HFFc6 (cell line): ENCODE results near the gene BACH2. TPM values are rescaled to one million over a fixed set of nuclear protein-coding genes. Genes with fewer than 3 reads are reported as not detected.

Experiments used
- DNase-seq: peaks from one replicate; pipeline ENCODE4 v3.0.0-alpha.2; 2018
- H3K27ac Mint-ChIP-seq: 2 replicates; pipeline ENCODE4 v1.8.0; 2020; ENCODE audit warnings: mild to moderate bottlenecking, mixed read lengths
- H3K27me3 Mint-ChIP-seq: 2 replicates; pipeline ENCODE4 v1.8.0; 2021; ENCODE audit warnings: mild to moderate bottlenecking, moderate library complexity, mixed read lengths; ENCODE audit not compliant: insufficient read depth
- H3K36me3 Mint-ChIP-seq: 2 replicates; pipeline ENCODE4 v1.8.0; 2021; ENCODE audit warnings: low read depth, mixed read lengths
- H3K4me1 Mint-ChIP-seq: 2 replicates; pipeline ENCODE4 v1.8.0; 2020; ENCODE audit warnings: low read depth, mixed read lengths
- H3K4me3 Mint-ChIP-seq: 2 replicates; pipeline ENCODE4 v1.8.0; 2020; ENCODE audit warnings: mild to moderate bottlenecking, moderate library complexity, mixed read lengths
- H3K9me3 Mint-ChIP-seq: 2 replicates; pipeline ENCODE4 v1.8.0; 2020; ENCODE audit warnings: mild to moderate bottlenecking, mixed read lengths
- CTCF ChIP-seq: fragments of 200-600 bp; sonication (generic); IDR thresholded peaks from 2 replicates; pipeline ENCODE4 v1.5.0; 2021; ENCODE audit warnings: antibody characterized with exemption, mild to moderate bottlenecking
- total RNA-seq, 6 experiments: library from RNA; stranded (reverse); fragmentation: NEBNext Ultra II Directional; extraction: Animal tissue kit (Norgen Biotek cat#: 25700); gene quantifications; 2 replicates in 1 of 6; 3 replicates in 5 of 6; pipeline ENCODE4 v1.2.3, GENCODE V29; 2021

The BACH2 gene
- total RNA-seq, 6 experiments from 2014 or later, result not detected

DNA sequence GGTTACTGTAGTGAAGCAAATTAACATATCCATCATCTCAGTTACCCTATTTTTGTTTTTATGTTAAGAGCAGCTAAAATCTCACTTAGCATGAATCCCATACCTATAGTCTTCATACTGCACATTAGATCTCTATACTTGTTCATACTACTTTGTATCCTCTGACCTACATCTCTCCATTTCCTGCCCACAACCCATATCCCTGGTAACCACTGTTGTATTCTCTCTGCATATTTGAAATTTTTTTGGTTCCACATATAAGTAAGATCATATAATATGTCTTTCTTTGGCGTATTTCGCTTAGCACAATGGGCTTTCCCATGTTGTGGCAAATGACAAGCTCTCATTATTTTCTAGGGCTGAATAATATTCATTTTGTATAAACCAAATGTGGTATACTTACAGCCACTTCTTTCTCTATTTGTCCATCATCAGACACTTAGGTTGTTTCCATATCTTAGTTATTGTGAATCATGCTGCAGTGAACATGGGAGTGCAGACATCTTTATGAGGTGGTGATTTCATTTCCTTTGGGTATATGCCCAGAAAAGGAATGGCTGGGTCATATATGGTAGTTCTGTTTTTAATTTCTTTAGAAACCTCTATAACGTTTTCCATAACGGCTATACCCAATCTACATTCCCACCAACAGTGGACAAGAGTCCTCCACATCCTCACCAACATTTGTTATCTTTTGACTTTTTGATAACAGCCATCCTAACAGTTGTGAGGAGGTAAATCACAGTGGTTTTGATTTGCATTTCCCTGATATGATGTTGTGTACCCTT, 39.8 kb downstream of the BACH2 start:
- no peaks in the 10 kb centered on the region for H3K36me3 Mint-ChIP-seq
- peaks cover 7% of the 10 kb centered on the region for H3K27me3 Mint-ChIP-seq
- no peaks in the 10 kb centered on the region for H3K9me3 Mint-ChIP-seq
- no peak for TF ChIP-seq CTCF
- peak; percentile 59 for DNase-seq
- H3K4me3 Mint-ChIP-seq, result no peak overlapping the region
- peaks cover 8% of the 10 kb centered on the region for H3K4me1 Mint-ChIP-seq
- no peak overlapping the region for H3K27ac Mint-ChIP-seq

DNA sequence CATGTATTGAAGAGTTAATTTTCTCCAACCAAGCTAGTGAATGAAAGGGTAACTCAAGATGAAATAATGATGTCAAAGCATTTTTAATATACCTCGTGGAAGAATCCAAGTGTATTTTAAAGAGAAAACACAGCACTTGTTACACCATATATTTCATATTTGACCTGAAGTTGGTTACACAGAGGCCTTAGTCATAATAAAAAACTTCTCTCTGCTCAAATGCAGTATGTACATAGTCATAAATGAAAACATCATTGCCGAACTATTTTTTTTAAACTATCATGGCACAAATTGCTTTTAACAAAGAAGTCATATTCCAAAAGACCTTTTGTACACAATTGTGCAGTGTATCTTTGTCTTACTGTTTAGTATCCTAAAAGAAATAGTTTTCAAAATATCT, 43.0 kb downstream of the BACH2 start:
- Mint-ChIP-seq H3K4me1 (peaks cover 8% of the 10 kb centered on the region), H3K27ac (no peak overlapping the region), H3K4me3 (no peak overlapping the region), H3K36me3 (no peaks in the 10 kb centered on the region), H3K9me3 (no peaks in the 10 kb centered on the region), H3K27me3 (peaks cover 5% of the 10 kb centered on the region)
- no peak for DNase-seq
- TF ChIP-seq CTCF, result no peak

GRCh38 chr6:90251295-90251992, 45.2 kb downstream of the BACH2 start:
- no peaks in the 10 kb centered on the region for H3K36me3 Mint-ChIP-seq
- no peak overlapping the region for H3K4me3 Mint-ChIP-seq
- H3K4me1 Mint-ChIP-seq, result no peaks in the 10 kb centered on the region
- no peak for DNase-seq
- TF ChIP-seq CTCF, result no peak
- H3K9me3 Mint-ChIP-seq, result no peaks in the 10 kb centered on the region
- peaks cover 4% of the 10 kb centered on the region; the same call in 1 of the 2 replicates for H3K27me3 Mint-ChIP-seq
- no peak overlapping the region for H3K27ac Mint-ChIP-seq

DNA sequence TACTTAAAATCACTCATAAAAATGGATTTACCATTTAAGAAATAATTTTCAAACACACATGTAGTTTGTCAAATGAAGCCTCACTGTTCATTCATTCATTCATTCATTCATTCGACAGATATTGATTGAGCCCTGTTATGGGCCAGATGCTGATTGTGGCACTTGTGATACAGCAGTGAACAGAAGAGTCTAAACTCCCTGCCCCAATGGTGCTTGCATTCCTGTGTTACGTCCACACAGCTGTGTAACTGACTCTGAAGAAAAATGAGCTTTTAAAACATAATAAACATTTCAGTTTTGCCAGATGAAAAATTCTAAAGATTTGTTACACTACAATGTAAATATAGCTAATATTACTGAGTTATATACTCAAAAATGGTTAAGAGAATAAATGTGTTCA, 46.2 kb downstream of the BACH2 start:
- H3K27ac Mint-ChIP-seq, result no peak overlapping the region
- peaks cover 3% of the 10 kb centered on the region; the same call in 1 of the 2 replicates for H3K27me3 Mint-ChIP-seq
- H3K9me3 Mint-ChIP-seq, result no peaks in the 10 kb centered on the region
- no peaks in the 10 kb centered on the region for H3K4me1 Mint-ChIP-seq
- no peak for TF ChIP-seq CTCF
- no peak for DNase-seq
- no peaks in the 10 kb centered on the region for H3K36me3 Mint-ChIP-seq
- H3K4me3 Mint-ChIP-seq, result no peak overlapping the region

GRCh38 chr6:90249458-90249857, 47.2 kb downstream of the BACH2 start:
- no peak for TF ChIP-seq CTCF
- Mint-ChIP-seq H3K9me3 (no peaks in the 10 kb centered on the region), H3K27me3 (peaks cover 4% of the 10 kb centered on the region)

More at GRCh38 chr6:90249458-90249857, 47.2 kb downstream of the BACH2 start:
- H3K36me3 Mint-ChIP-seq, result no peaks in the 10 kb centered on the region
- H3K4me1 Mint-ChIP-seq, result no peaks in the 10 kb centered on the region
- DNase-seq, result no peak
- no peak overlapping the region for H3K4me3 Mint-ChIP-seq
- H3K27ac Mint-ChIP-seq, result no peak overlapping the region
